Stimulated activated effector memory CD8-positive, alpha-beta T cell treated with anti-CD3 and anti-CD28 coated beads, Interleukin-12 subunit alpha, Interleukin-12 subunit beta, amount 100 ng/mL, for 72 hours (primary cell): Measurements from ENCODE around the gene MSS51.
A peak's percentile ranks its signal among the peaks of the same experiment; 100 is the strongest.
"Not testable (repeated sequence)": the region's sequence is repeated elsewhere in the genome, so short reads cannot be mapped to it uniquely, and the experiment has no call there.

Experiments used
- ATAC-seq: fragments of 150-1000 bp; cut with Tn5 transposase; 2 replicates; pipeline ENCODE4 v1.10.0; 2021
- DNase-seq, 2 donors: peaks; one replicate each; pipeline ENCODE4 v3.0.0; 2021 to 2022; ENCODE audit warnings: low spot score in 2 of 2
- H3K27ac Mint-ChIP-seq: one replicate; pipeline ENCODE4 v1.8.0; 2022; ENCODE audit warnings: mild to moderate bottlenecking, mixed read lengths
- H3K36me3 Mint-ChIP-seq: one replicate; pipeline ENCODE4 v1.8.0; 2022; ENCODE audit warnings: mild to moderate bottlenecking, mixed read lengths
- H3K4me1 Mint-ChIP-seq: one replicate; pipeline ENCODE4 v1.8.0; 2022; ENCODE audit warnings: mixed read lengths
- H3K4me3 Mint-ChIP-seq: one replicate; pipeline ENCODE4 v1.8.0; 2022; ENCODE audit warnings: mild to moderate bottlenecking, mixed read lengths
- H3K9me3 Mint-ChIP-seq: one replicate; pipeline ENCODE4 v1.8.0; 2022; ENCODE audit warnings: mixed read lengths

MSS51 gene

GRCh38 chr10:73404690-73405089 is 28.7 kb downstream of the MSS51 start:
- ATAC-seq (no peak), DNase-seq (no peak)
- Mint-ChIP-seq H3K36me3 (peaks cover 27% of the 10 kb centered on the region), H3K9me3 (no peaks in the 10 kb centered on the region), H3K4me3 (no peak overlapping the region), H3K4me1 (peaks cover 54% of the 10 kb centered on the region), H3K27ac (no peak overlapping the region)

- peaks cover 27% of the 10 kb centered on the region for H3K4me1 Mint-ChIP-seq
- H3K4me3 Mint-ChIP-seq: no peak overlapping the region
- DNase-seq (no peak), ATAC-seq (no peak)
- no peaks in the 10 kb centered on the region for H3K9me3 Mint-ChIP-seq
- peaks cover 26% of the 10 kb centered on the region for H3K36me3 Mint-ChIP-seq
- H3K27ac Mint-ChIP-seq: no peak overlapping the region
Observed at GRCh38 chr10:73401636-73402035, 31.7 kb downstream of the MSS51 start.

GRCh38 chr10:73399063-73399462 is 34.3 kb downstream of the MSS51 start:
- Mint-ChIP-seq H3K4me3 (no peak overlapping the region), H3K9me3 (no peaks in the 10 kb centered on the region), H3K27ac (no peak overlapping the region), H3K4me1 (peaks cover 13% of the 10 kb centered on the region), H3K36me3 (peaks cover 50% of the 10 kb centered on the region)
- DNase-seq: no peak
- ATAC-seq: no peak

- H3K4me1 Mint-ChIP-seq: peaks cover 5% of the 10 kb centered on the region
- DNase-seq (no peak), ATAC-seq (no peak)
- H3K9me3 Mint-ChIP-seq: no peaks in the 10 kb centered on the region
- no peak overlapping the region for H3K27ac Mint-ChIP-seq
- no peak overlapping the region for H3K4me3 Mint-ChIP-seq
- H3K36me3 Mint-ChIP-seq: peaks cover 61% of the 10 kb centered on the region
Observed at GRCh38 chr10:73398024-73398423, 35.3 kb downstream of the MSS51 start.

- H3K4me1 Mint-ChIP-seq, ATAC-seq, H3K4me3 Mint-ChIP-seq, H3K27ac Mint-ChIP-seq, DNase-seq, H3K9me3 Mint-ChIP-seq: not testable (repeated sequence)
- peaks cover 90% of the 10 kb centered on the region for H3K36me3 Mint-ChIP-seq
Observed at GRCh38 chr10:73394325-73394724, 39.0 kb downstream of the MSS51 start.

GRCh38 chr10:73388228-73388627 is 45.1 kb downstream of the MSS51 start:
- Mint-ChIP-seq H3K27ac (no peak overlapping the region), H3K4me1 (peaks cover 9% of the 10 kb centered on the region), H3K9me3 (no peaks in the 10 kb centered on the region), H3K36me3 (peaks cover 100% of the 10 kb centered on the region), H3K4me3 (no peak overlapping the region)
- no peak for DNase-seq
- ATAC-seq: no peak

- DNase-seq (no peak), ATAC-seq (no peak)
- Mint-ChIP-seq H3K4me1 (peaks cover 5% of the 10 kb centered on the region), H3K36me3 (peaks cover 100% of the 10 kb centered on the region), H3K4me3 (no peak overlapping the region), H3K27ac (no peak overlapping the region), H3K9me3 (no peaks in the 10 kb centered on the region)
Observed at GRCh38 chr10:73386583-73386982, 46.8 kb downstream of the MSS51 start.

GRCh38 chr10:73379064-73379748 is 54.2 kb downstream of the MSS51 start:
- Mint-ChIP-seq H3K9me3 (no peaks in the 10 kb centered on the region), H3K4me1 (peaks cover 6% of the 10 kb centered on the region), H3K36me3 (peaks cover 100% of the 10 kb centered on the region), H3K4me3 (no peak overlapping the region), H3K27ac (peak overlapping the region; percentile 86)
- no peak for DNase-seq
- no peak for ATAC-seq

- H3K9me3 Mint-ChIP-seq: no peaks in the 10 kb centered on the region
- no peak overlapping the region for H3K27ac Mint-ChIP-seq
Observed at GRCh38 chr10:73376679-73377078, 56.7 kb downstream of the MSS51 start.

More at GRCh38 chr10:73376679-73377078, 56.7 kb downstream of the MSS51 start:
- ATAC-seq (no peak), DNase-seq (no peak)
- Mint-ChIP-seq H3K4me1 (peaks cover 6% of the 10 kb centered on the region), H3K4me3 (no peak overlapping the region), H3K36me3 (peaks cover 100% of the 10 kb centered on the region)
